ENCODE measurements around the gene CST9. TPM values are rescaled to one million over a fixed set of nuclear protein-coding genes. Genes with fewer than 3 reads are reported as not detected.

The CST9 gene
- total RNA-seq, 6 experiments from 2014 or later, result not detected

GRCh38 chr20:23586735-23587525 is 18.8 kb downstream of the CST9 start:
- no peak overlapping the region for H3K27ac Mint-ChIP-seq
- no peaks in the 10 kb centered on the region for H3K4me1 Mint-ChIP-seq (ENCODE audit: low read depth)
- no peak for TF ChIP-seq CTCF (IDR thresholded peaks at IDR 0.05)
- H3K27me3 Mint-ChIP-seq (ENCODE audit: insufficient read depth), result peaks cover 11% of the 10 kb centered on the region
- no peak for DNase-seq
- no peak overlapping the region for H3K4me3 Mint-ChIP-seq
- no peaks in the 10 kb centered on the region for H3K9me3 Mint-ChIP-seq
- H3K36me3 Mint-ChIP-seq (ENCODE audit: low read depth), result no peaks in the 10 kb centered on the region

GRCh38 chr20:23585808-23586734 is 19.6 kb downstream of the CST9 start:
- no peak for DNase-seq
- Mint-ChIP-seq H3K36me3 (ENCODE audit: low read depth) (no peaks in the 10 kb centered on the region), H3K27ac (no peak overlapping the region), H3K9me3 (no peaks in the 10 kb centered on the region), H3K4me1 (ENCODE audit: low read depth) (no peaks in the 10 kb centered on the region), H3K27me3 (ENCODE audit: insufficient read depth) (peaks cover 11% of the 10 kb centered on the region), H3K4me3 (no peak overlapping the region)
- TF ChIP-seq CTCF (IDR thresholded peaks at IDR 0.05), result no peak

- H3K36me3 Mint-ChIP-seq (ENCODE audit: low read depth), result no peaks in the 10 kb centered on the region
- H3K4me3 Mint-ChIP-seq, result no peak overlapping the region
- H3K27me3 Mint-ChIP-seq (ENCODE audit: insufficient read depth), result peaks cover 11% of the 10 kb centered on the region
- H3K9me3 Mint-ChIP-seq, result no peaks in the 10 kb centered on the region
- H3K27ac Mint-ChIP-seq, result no peak overlapping the region
- TF ChIP-seq CTCF (IDR thresholded peaks at IDR 0.05), result no peak
- no peak for DNase-seq
- no peaks in the 10 kb centered on the region for H3K4me1 Mint-ChIP-seq (ENCODE audit: low read depth)
Measured at GRCh38 chr20:23585449-23585807, 20.3 kb downstream of the CST9 start.

- H3K36me3 Mint-ChIP-seq (ENCODE audit: low read depth), result no peaks in the 10 kb centered on the region
- no peak for TF ChIP-seq CTCF (IDR thresholded peaks at IDR 0.05)
- H3K27ac Mint-ChIP-seq, result no peak overlapping the region
- no peak for DNase-seq
- H3K4me1 Mint-ChIP-seq (ENCODE audit: low read depth), result no peaks in the 10 kb centered on the region
- no peak overlapping the region for H3K4me3 Mint-ChIP-seq
- peaks cover 11% of the 10 kb centered on the region for H3K27me3 Mint-ChIP-seq (ENCODE audit: insufficient read depth)
- H3K9me3 Mint-ChIP-seq, result no peaks in the 10 kb centered on the region
Measured at GRCh38 chr20:23584434-23585199, 21.1 kb downstream of the CST9 start.

GRCh38 chr20:23583526-23583925 is 22.2 kb downstream of the CST9 start:
- Mint-ChIP-seq H3K9me3 (no peaks in the 10 kb centered on the region), H3K27me3 (ENCODE audit: insufficient read depth) (peaks cover 11% of the 10 kb centered on the region), H3K4me3 (no peak overlapping the region), H3K36me3 (ENCODE audit: low read depth) (no peaks in the 10 kb centered on the region), H3K4me1 (ENCODE audit: low read depth) (no peaks in the 10 kb centered on the region), H3K27ac (no peak overlapping the region)
- DNase-seq, result no peak
- no peak for TF ChIP-seq CTCF (IDR thresholded peaks at IDR 0.05)

Data from HFFc6 (cell line).